NCI-H1436 treated with DMSO at 0.1 percent for 48 hours (cell line): ENCODE results near the gene NTRK2.

Experiments
- DNase-seq: peaks from one replicate; lab custom pipeline; 2025; lab: John Stamatoyannopoulos, UW

NTRK2 gene

DNA sequence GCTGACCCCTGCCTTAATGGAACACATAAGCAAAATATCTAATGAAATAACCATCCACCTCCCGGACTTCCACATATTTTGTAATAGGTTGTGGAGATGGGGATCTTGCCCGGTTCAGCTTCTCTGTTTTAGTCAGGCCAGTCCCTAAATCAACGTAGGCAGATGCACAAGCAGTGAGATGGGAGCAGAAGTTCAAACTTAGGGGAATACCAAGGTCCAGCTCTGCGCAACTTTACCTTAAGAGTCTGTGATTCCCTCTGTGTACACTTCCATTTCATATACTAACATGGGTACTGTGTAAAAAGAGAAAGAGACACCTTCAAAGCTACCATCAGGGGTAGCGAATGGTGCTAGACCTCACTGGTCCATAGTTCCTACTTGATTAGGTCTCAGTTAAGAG lies 110.9 kb downstream of the NTRK2 start:
- DNase-seq, result no peak

DNA sequence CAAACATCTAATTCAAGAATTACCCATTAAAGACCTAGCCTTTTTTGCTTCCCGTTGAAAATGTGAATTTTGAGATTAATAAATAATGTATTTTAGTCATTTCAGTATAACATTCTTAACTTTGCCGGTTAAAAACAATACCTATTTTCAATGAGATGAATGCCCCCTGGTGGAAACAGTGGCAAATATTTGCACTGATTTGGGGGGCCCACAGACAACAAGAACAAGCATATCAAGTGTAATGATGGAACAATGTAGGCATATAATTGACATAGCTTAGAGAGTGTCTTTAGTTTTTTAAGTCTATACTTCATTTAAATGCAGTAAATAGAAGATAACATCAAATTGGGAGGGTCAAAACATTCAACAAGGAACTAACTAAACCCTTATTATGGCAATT lies 111.9 kb downstream of the NTRK2 start:
- no peak for DNase-seq

- DNase-seq, result no peak
Measured at GRCh38 chr9:84781931-84782866, 112.7 kb downstream of the NTRK2 start.

GRCh38 chr9:84785792-84786547 lies 116.4 kb downstream of the NTRK2 start:
- no peak for DNase-seq

DNA sequence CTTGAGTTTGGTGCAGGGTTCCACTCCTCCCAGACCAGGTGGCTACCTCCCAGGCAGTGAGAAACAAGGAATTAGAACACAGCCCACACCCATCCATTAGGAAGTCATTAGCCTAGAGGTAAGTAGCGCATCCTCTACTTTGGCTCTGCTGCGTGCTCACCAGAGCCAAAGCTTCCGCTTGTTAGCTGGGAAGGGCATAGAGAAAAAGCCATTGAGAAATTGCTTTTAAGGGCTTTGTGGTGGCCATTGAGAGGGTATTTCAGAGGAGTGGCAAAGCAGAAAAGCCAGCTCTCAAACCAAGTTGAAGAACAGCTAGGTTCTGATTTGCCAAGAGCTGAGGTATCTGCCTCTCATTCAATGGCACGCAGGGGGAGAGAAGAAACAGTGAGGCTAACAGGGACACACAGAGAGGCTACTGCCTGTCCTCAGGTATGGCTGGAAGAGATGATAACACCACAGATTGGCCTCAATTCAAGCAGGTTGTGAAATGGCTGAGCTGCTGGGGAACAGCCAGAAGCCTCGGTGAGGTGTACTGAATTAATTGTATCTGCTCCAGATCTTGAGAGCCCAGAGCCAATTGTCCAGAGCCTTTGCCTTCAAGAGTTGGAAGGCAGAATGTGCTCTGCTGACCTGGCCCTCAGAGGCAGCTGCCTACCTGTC lies 119.4 kb downstream of the NTRK2 start:
- no peak for DNase-seq

DNA sequence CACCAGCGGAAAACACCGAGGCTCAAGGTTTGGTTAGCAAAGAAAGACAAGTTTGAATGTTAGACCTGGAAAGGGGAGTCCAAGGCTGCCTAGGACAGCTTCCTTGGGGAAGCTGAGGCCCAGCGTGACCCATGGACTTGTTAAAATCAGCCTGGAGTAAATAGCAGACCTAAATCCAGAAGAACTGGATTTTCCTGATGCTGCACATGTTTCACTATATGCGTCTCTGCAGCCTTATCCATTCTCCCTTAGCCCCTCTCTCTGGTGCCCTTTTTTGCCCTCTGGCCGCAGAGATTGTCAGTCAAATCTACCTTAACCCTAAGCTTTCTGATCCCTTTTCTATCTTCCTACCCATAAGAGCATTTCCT lies 119.9 kb downstream of the NTRK2 start:
- no peak for DNase-seq

DNA sequence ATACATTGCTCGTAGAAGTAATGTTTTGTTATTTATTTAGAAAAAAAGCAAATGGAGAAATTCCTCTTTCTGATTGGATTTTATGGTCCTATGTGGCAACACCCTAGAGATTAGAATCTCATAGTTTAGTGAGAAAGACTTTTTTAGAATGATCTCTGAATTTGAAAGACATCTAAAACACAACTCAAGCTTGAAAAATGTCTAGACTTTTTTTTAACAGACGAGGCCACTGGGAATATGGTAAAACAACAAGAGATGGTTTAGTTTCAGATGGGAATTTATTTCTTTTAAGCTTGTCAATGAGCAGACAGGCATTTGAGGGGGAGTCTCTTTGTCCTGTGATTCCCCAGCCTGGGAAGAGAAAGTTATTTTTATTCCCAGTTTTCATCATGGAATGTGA lies 122.1 kb downstream of the NTRK2 start:
- DNase-seq, result no peak

GRCh38 chr9:84793251-84793650 lies 123.7 kb downstream of the NTRK2 start:
- DNase-seq, result no peak

- no peak for DNase-seq
Measured at GRCh38 chr9:84794981-84795637, 125.6 kb downstream of the NTRK2 start.

DNA sequence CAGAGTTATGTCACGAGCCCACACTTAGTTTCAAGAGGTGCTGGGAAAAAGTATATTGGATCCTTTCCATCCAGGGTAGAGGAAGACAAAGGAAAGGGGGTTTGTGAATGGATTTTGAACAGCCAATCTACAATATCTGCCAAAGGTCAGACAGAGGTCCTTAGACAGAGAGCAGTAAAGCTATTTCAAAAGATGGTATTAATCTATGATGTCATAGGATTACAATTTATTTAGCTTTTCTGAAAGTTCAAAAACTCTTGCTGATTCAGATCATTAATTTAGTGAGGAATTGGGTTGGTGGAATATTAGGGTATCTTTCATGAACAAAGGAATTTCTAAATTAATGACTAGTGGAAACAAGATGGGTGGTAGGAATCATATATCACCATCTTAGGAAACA lies 126.9 kb downstream of the NTRK2 start:
- DNase-seq, result no peak

DNA sequence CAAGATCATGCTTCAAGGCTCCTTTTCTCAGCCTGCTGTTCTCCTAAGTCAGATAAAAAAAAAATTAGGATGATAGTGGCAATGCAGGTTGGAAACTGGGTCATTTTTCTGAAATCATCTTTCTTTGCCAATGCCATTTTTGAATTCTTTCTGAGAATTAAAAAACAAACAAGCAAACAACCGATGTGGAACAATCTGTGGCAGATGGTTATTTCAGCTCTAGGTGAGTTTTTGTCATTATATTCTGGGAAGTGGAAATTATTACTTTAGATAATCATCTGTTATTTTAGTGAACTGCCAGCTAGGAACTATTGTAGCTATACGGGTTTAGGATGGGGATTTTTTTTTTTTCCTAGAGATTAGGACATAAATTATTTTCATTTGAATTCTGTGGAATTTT lies 129.7 kb downstream of the NTRK2 start:
- DNase-seq, result no peak

DNA sequence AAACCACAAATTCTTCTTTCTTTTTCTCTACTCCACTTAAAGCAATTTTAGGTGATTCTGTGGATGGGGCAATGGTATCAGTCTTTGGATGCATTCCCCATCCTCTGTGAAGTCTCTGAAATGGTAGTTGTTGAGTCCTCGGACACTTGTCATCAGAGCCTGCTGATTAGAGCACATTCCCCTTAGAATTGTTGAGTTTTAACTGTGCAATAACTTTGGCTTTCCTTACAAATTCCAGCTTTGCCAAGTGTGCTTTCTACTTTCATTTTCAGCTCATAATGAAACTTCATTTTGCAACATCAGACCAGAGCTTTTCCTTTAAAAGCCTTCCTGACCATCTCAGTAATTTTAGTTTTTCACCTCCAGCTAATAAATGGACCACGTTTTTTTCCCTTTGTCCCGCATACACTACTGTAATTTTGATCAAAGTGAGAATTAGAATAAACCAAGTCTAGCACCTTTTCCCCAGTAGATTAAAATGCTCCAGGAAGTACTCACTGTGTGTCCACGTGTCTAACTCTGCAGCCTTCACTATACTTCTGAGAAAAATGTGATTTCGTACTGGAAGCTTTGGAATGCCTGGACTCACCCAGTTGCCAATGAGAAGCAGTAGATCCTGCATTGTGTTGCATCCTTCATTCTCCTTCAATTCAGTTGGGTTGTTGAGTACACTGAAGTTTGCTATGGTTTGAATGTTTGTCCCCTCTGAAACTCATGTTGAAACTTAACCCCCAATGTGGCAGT lies 135.6 kb downstream of the NTRK2 start:
- DNase-seq, result no peak

GRCh38 chr9:84807431-84807830 lies 137.9 kb downstream of the NTRK2 start:
- DNase-seq, result no peak

GRCh38 chr9:84807870-84808390 lies 138.4 kb downstream of the NTRK2 start:
- DNase-seq, result no peak

DNA sequence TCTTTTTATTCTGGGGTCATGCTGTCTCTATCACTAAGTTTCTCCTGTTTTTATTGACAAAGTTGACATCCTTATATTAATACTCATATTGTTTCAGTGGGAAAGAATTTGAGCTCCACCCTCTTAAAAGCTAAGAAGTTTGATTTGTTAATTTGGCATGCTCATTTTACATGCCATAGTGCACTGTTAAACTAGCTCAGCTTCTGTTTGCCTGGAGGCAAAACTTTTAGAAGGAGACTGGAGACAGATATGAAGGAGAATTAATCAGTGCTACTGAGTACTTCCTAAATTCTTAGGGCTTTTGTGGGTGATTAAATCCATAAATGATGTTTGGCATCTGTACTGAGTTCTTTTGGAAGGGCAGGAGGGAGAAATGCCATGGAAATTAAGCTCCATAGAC lies 138.9 kb downstream of the NTRK2 start:
- no peak for DNase-seq

DNA sequence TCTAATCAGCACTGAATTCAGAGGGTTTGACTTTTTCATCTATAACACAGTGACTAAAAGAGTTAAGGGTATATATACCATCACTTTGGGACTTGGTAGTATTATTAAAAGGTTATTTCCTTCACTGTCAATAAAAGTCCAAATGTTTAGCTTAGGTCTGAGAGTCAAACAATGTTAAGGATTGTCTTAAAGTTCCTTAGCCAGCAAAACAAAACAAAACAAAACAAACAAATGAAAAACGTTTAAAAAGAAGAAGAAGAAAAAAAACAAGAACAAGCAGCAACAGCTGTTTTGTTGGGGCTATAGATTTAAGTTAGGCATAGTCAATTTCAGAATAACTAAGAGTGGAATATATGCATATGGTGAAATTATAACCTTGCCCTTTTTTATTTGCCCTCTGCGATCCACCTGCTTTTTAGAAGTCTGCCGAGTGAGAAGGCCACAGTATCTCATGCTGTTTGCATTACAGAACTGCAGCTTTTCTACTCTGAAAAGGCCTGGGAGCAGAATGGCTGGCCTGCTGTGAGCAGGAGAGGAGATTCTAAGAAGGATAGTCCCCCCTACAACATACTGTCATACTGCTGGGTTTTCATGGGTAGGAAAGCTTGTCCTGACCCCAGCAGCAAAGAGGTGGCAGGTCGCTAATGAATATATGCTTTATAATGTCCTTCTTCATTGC lies 141.7 kb downstream of the NTRK2 start:
- no peak for DNase-seq

DNA sequence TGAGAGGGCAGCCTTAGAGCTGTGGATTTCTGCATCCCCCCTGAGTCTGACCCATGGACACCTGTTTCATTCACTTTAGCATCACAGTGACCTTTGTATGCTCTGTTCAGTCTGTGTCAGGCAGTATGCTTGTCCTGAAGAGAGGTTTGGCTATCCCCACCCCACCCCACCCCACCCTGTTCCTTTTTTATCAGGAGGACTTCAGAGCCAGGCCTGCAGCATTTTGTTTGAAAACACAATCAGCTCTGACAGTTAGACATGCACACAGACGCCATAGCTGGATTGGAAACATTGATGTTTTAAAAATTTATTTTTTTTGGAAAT lies 142.2 kb downstream of the NTRK2 start:
- DNase-seq, result no peak

- DNase-seq, result no peak
Measured at GRCh38 chr9:84812355-84812754, 142.8 kb downstream of the NTRK2 start.

- DNase-seq, result no peak
Measured at GRCh38 chr9:84812847-84813246, 143.3 kb downstream of the NTRK2 start.

- DNase-seq, result no peak
Measured at GRCh38 chr9:84815554-84815953, 146.0 kb downstream of the NTRK2 start.

DNA sequence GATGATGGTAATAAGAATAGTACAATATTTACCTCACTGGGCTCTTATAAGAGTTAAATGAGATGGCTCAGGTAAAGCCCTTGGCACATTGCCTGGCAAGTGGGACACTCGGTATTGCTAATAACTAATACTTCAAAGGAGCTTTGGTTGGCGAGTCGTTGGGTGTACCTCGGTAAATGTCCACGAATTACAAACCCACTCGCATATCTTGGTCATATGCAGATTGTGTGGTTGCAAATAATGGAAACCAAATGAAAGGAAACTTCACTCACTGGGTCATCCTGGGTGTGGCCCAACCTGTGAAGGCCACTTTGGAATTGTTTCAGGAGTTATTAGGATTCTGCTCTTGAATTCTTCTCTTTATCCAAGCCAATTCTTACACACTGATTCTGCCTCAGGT lies 147.5 kb downstream of the NTRK2 start:
- DNase-seq, result no peak
